CD4-positive, alpha-beta T cell treated with Interleukin-10 for 1 hour (primary cell): Measurements from ENCODE around the gene CLASP1.
"Not testable (repeated sequence)": the region's sequence is repeated elsewhere in the genome, so short reads cannot be mapped to it uniquely, and the experiment has no call there.

ENCODE experiments used
- DNase-seq: peaks from one replicate; pipeline ENCODE4 v3.0.0-alpha.2; 2020

The CLASP1 gene

DNA sequence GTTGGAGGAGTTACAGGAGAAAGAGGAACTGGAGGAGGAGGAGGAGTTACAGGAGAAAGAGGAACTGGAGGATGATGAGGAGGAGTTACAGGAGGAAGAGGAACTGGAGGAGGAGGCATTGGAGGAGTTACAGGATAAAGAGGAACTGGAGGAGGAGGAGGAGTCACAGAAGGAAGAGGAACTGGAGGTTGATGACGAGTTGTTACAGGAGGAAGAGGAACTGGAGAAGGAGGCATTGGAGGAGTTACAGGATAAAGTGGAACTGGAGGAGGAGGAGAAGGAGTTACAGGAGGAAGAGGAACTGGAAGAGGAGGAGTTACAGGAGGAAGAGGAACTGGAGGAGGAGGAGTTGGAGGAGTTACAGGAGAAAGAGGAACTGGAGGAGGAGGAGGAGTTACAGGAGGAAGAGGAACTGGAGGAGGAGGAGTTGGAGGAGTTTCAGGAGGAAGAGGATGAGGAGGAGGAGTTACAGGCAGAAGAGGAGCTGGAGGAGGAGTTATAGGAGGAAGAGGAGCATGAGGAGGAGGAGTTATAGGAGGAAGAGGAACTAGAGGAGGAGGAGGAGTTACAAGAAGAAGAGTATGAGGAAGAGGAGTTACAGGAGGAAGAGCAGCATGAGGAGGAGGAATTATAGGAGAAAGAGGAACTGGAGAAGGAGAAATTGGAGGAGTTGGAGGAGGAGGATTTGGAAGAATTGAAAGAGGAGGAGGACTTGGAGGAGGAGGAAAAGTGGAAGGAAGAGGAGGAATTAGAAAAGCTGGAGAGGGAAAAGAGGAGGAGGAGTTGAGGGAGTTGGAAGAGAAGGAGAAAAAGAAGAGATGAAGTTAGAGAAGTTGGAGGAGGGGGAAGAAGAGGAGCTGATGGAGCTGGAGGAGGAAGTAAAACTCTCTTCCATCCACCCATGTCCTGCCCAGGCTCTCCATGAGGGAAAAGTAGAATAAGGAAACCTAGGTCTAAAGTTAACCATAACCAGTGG is 37.2 kb downstream of the CLASP1 start:
- no peak for DNase-seq

DNA sequence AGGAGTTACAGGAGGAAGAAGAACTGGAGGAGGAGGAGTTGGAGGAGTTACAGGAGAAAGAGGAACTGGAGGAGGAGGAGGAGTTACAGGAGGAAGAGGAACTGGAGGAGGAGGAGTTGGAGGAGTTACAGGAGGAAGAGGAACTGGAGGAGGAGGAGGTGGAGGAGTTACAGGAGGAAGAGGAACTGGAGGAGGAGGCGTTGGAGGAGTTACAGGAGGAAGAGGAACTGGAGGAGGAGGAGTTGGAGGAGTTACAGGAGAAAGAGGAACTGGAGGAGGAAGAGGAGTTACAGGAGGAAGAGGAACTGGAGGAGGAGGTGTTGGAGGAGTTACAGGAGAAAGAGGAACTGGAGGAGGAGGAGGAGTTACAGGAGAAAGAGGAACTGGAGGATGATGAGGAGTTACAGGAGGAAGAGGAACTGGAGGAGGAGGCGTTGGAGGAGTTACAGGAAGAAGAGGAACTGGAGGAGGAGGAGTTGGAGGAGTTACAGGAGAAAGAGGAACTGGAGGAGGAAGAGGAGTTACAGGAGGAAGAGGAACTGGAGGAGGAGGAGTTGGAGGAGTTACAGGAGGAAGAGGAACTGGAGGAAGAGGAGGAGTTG is 38.1 kb downstream of the CLASP1 start:
- DNase-seq: not testable (repeated sequence)

- DNase-seq: not testable (repeated sequence)
Measured at GRCh38 chr2:121610487-121610874, 38.8 kb downstream of the CLASP1 start.

- DNase-seq: no peak
Measured at GRCh38 chr2:121608967-121609366, 40.3 kb downstream of the CLASP1 start.

DNA sequence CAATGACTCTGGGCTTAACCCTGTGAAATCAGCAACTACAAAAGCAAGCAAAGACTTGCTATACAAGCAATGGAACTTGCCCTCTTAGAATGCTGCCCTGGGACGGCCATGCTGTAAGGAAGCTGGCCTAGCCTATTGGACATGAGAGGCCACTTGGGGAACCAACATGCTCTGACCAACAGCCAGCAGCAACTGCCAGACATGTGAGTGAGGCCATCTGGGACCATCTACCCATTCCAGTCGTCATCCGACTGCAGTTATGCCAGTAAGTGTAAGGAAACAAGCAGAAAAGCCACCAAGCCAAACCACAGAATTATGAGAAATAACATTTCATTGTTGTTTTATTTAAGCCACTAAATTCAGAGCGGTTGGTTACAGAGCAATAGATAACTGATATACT is 40.9 kb downstream of the CLASP1 start:
- DNase-seq: no peak

DNA sequence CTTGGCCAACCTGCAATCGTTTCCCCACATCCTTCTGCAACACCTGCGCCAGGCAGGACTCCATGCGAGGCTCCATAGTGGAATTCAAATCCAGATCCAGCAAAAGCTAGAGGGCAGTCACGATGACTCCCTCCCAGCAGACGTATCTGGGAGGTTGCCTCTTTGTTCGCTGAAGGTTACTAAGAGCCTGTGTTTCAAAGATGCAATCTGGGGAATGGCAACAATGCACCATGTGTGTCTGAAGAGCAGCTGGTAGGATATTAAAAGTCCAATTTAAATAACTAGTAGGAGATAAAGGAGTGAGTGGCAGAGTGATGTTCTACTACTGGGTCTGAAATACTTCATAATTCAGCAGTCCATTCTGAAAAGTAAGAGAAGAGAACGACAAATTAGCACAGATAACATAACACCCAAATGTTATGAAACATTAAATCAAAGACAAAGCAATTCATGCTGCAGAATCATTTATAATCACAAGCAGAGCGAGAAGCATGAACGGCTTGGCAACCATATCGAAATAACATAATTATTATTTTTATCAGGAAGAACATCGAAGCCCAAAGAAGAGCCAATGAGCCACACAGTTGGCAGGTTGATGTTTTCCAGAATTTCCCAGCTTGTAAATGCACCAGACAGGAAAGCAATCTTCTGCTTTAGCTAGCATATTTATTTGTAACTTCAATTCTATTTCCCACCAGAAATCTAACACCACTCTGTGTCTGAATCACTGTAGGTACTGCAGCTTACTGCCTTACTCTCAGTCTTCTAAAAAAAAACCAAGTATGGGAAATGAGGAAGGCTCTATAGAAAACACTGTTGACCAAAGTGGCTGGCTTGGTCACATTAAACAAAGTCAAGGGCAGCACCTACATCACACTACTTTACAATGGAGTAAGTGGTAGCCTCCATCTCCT is 43.2 kb downstream of the CLASP1 start:
- DNase-seq: no peak

GRCh38 chr2:121603185-121603584 is 46.1 kb downstream of the CLASP1 start:
- no peak for DNase-seq

GRCh38 chr2:121599963-121600651 is 49.2 kb downstream of the CLASP1 start:
- no peak for DNase-seq

DNA sequence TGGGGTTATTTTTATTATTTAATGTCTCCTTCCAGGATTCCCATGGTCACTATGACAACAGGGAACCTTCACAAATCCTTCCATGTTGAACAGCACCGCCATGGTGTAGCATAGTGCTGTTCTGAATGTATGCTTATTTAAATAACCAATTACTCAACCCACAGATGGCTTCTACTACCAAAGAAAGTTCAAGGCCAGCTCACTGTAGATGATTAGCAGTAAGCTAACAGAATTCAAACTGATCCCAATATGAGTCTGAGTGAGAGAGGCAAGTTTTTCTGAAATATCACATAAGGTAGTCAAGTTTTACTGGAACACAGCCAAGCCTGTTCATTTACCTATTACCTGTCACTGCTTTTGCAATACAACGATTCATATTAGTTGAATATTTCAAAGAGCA is 51.2 kb downstream of the CLASP1 start:
- DNase-seq: no peak

DNA sequence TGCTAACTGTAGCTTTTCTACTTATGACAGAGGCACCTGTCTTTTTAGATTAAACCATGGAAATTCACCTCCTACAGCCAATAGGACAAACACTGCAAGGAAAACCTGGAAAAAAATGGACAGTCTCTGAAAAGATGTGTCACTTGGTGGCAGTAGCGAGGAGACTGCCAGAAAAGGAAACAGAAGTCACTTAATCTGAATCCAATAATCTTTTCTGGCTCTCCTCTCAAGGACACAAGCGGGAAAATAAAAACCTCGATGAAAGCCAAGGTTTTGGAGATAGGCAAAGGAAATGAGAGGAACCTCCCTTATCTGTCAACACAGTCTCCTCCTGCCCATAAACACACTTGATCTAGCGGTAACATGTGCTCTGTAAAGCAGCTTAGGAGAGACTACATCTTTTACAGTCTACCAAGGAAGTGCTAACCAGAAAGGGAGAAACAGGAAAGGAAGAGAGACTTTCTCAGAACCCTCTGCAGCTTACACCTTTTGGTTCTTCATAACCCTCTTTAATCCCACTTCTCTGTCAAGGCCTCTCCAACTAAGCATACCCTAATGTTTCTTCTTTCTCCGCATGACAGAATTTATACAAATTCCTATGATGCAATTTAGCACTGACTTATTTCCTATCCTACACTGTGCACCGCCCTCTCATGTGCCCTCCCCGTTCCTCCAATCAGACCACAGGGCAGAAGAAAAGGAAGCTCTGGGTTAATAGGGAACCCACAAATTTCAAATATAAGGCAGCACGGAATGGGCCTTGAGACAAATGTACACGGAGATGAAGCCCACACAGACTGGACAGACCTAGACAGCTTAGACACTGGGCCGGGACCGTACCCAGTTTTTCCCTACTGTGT is 52.8 kb downstream of the CLASP1 start:
- DNase-seq: peak; percentile 6

- DNase-seq: no peak
Measured at GRCh38 chr2:121595012-121595891, 54.0 kb downstream of the CLASP1 start.

DNA sequence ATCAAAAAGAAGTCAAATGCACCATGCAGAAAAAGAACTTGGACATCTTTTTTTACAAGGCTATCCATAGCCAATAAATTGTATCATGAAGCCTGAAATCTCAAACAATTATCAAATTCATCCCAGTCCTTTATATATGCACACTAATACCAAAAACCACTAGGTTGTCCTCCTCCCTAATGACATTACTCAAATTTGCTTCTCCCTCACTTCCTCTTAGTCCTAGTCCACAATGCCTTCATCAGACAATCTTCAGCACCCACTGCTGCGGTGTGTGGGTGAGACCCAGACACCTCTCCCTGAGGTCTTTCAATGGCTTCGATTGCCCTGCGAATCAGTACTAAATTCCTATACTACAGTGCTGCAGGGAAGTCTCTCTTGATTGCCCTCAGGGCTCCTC is 58.1 kb downstream of the CLASP1 start:
- no peak for DNase-seq

- DNase-seq: no peak
Measured at GRCh38 chr2:121588357-121588756, 60.9 kb downstream of the CLASP1 start.

- DNase-seq: no peak
Measured at GRCh38 chr2:121587131-121587530, 62.1 kb downstream of the CLASP1 start.

DNA sequence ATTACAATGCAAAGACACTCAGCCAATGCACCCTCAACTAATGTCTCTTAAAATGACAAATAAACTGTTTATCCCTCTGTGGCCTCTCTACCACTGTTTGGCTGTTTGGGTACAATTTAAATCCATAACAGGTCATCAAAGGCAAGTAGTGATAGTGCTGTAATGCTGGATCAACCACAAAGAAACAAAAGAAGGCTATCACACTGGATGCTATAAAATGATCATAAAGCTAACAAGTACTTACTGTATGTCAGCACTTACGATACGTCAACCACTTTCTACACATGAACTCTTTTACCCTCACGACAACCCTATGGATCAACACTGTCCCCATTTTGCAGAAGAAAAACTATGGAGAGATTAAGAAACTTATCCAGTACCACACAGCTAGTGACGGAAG is 64.5 kb downstream of the CLASP1 start:
- DNase-seq: no peak

- no peak for DNase-seq
Measured at GRCh38 chr2:121583555-121583954, 65.7 kb downstream of the CLASP1 start.

GRCh38 chr2:121582272-121582671 is 67.0 kb downstream of the CLASP1 start:
- DNase-seq: no peak

DNA sequence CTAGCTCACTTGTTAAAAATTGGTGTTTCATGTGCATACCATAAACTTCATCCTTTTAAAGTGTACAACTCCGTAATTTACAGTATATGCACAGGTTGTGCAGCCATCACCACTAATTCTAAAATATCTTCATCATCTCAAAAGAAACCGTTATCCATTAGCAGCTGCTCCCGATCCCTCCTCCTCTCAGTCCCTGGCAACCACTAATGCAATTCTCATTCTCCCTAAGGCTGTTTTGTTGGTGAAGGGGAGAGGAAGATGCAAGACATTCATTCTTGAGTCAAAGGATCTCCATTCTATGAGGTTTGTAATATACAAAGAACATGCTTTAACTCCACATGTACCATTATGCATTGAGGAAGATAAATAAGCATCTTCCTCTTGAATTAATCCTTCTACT is 70.0 kb downstream of the CLASP1 start:
- no peak for DNase-seq

DNA sequence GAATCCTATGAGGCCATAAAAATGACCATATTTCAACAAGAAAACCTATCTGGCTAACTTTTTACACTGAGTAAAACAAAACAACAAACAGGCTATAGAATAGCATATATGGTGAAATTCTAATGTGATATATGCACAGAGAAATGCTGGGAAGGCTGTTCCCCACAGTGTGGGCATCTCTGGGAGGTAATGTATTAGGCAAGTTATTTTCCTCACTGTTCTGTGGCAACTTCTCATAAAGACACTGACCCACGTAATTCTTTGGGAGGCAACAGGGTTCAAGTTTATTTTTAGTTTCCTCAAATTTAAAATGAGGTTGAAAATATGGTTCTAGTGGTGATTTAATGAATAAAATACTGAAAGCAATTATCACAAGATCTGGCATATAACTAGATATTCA is 71.9 kb downstream of the CLASP1 start:
- no peak for DNase-seq

DNA sequence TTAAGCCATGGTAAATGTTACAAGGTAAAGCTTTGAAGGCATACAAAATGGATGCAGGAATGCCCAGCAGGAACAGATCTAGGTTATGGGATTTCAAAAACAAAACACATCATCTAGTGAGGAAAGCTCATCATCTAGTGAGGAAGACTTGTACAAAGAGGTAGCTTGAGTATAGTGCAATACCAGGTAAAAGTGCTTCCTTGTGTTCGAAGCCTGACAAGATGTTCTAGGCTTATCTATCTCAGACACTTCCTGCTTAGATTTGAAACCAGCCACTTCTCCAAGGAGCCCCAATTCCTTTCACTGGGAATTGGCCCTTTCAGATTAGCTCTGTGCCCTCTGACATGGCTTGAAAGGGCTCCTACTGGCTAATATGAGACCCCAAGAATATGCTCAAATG is 73.0 kb downstream of the CLASP1 start:
- DNase-seq: no peak

DNA sequence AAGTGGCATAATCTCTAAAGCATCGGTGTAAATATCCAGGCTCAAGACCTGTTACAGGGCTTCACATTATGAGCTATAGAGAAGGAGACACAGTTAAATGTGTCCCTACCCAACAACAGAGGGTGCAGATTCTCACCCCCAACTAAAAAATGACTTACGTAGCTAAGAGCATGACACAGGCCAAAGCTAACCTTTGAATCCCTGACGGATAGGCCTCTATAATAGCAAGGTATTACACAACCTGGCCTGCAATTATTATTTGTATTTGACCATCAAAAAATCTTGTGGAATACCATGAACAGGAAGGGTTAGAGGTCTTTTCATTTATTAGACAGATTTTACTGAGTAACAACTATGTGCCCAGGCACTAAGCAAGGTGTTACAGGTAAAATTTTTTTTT is 73.5 kb downstream of the CLASP1 start:
- no peak for DNase-seq
